MM.1S (cell line): ENCODE measurements around the gene SLCO3A1.
A peak's percentile ranks its signal among the peaks of the same experiment; 100 is the strongest.

Experiments
- DNase-seq: peaks from one replicate; pipeline ENCODE4 v3.0.0-alpha.2; 2015
- H2AFZ ChIP-seq: fragments of 300-600 bp; sonication (generic); 2 replicates; pipeline ENCODE4 v1.6.0; 2016; ENCODE audit warnings: antibody characterized with exemption, low read length
- H3F3A ChIP-seq: fragments of 300-600 bp; sonication (generic); 2 replicates; pipeline ENCODE4 v1.6.1; 2016; ENCODE audit warnings: mild to moderate bottlenecking, antibody characterized with exemption, low read length, moderate library complexity, mixed read lengths; ENCODE audit not compliant: insufficient read depth
- H3K27ac ChIP-seq: fragments of 300-600 bp; sonication (generic); 2 replicates; pipeline ENCODE4 v1.5.1; 2016; ENCODE audit warnings: mild to moderate bottlenecking, low read length
- H3K27me3 ChIP-seq: fragments of 300-600 bp; sonication (generic); replicated peaks from 2 replicates; pipeline ENCODE4 v1.6.0; 2016; ENCODE audit warnings: low read length; ENCODE audit not compliant: insufficient read depth
- H3K36me3 ChIP-seq: fragments of 300-600 bp; sonication (generic); replicated peaks from 2 replicates; pipeline ENCODE4 v1.6.1; 2016; ENCODE audit warnings: mild to moderate bottlenecking, low read length, mixed read lengths; ENCODE audit not compliant: insufficient read depth
- H3K4me1 ChIP-seq: fragments of 300-600 bp; sonication (generic); 2 replicates; pipeline ENCODE4 v1.6.1; 2016; ENCODE audit warnings: low read length, mixed read lengths
- H3K4me2 ChIP-seq: fragments of 300-600 bp; sonication (generic); 2 replicates; pipeline ENCODE4 v1.6.0; 2016; ENCODE audit warnings: low read depth, low read length
- H3K4me3 ChIP-seq: fragments of 300-600 bp; sonication (generic); 2 replicates; pipeline ENCODE4 v1.5.1; 2016; ENCODE audit warnings: low read length, mixed read lengths
- H3K79me2 ChIP-seq: fragments of 300-600 bp; sonication (generic); 2 replicates; pipeline ENCODE4 v1.6.1; 2016; ENCODE audit warnings: mixed run types, low read length, mixed read lengths
- H3K9ac ChIP-seq: fragments of 300-600 bp; sonication (generic); 2 replicates; pipeline ENCODE4 v1.6.1; 2016; ENCODE audit warnings: low read length, mixed read lengths
- H3K9me2 ChIP-seq: fragments of 300-600 bp; sonication (generic); replicated peaks from 2 replicates; pipeline ENCODE4 v1.6.1; 2016; ENCODE audit warnings: mild to moderate bottlenecking, low read length, mixed read lengths; ENCODE audit not compliant: insufficient read depth
- H3K9me3 ChIP-seq: fragments of 300-600 bp; sonication (generic); replicated peaks from 2 replicates; pipeline ENCODE4 v1.6.1; 2016; ENCODE audit warnings: mild to moderate bottlenecking, low read length, mixed read lengths; ENCODE audit not compliant: insufficient read depth
- H4K20me1 ChIP-seq: fragments of 300-600 bp; sonication (generic); 2 replicates; pipeline ENCODE4 v1.6.1; 2016; ENCODE audit warnings: mild to moderate bottlenecking, low read length, moderate library complexity, mixed read lengths; ENCODE audit not compliant: insufficient read depth
- EZH2 ChIP-seq: fragments of 300-600 bp; sonication (generic); optimal IDR thresholded peaks from 2 replicates; pipeline ENCODE3; 2017; ENCODE audit warnings: low read depth, mild to moderate bottlenecking, antibody characterized with exemption, low read length, mixed read lengths
- EZH2phosphoT487 ChIP-seq: fragments of 300-600 bp; sonication (generic); IDR thresholded peaks from 2 replicates; pipeline ENCODE4 v1.6.1; 2018; ENCODE audit warnings: antibody characterized with exemption, low read length
- TF ChIP-seq, protein P1 (sequence below): fragments of 300-600 bp; sonication (generic); IDR thresholded peaks from 2 replicates; pipeline ENCODE4 v1.5.1; 2016; ENCODE audit warnings: antibody characterized with exemption, low read length, mixed read lengths

The SLCO3A1 gene

DNA sequence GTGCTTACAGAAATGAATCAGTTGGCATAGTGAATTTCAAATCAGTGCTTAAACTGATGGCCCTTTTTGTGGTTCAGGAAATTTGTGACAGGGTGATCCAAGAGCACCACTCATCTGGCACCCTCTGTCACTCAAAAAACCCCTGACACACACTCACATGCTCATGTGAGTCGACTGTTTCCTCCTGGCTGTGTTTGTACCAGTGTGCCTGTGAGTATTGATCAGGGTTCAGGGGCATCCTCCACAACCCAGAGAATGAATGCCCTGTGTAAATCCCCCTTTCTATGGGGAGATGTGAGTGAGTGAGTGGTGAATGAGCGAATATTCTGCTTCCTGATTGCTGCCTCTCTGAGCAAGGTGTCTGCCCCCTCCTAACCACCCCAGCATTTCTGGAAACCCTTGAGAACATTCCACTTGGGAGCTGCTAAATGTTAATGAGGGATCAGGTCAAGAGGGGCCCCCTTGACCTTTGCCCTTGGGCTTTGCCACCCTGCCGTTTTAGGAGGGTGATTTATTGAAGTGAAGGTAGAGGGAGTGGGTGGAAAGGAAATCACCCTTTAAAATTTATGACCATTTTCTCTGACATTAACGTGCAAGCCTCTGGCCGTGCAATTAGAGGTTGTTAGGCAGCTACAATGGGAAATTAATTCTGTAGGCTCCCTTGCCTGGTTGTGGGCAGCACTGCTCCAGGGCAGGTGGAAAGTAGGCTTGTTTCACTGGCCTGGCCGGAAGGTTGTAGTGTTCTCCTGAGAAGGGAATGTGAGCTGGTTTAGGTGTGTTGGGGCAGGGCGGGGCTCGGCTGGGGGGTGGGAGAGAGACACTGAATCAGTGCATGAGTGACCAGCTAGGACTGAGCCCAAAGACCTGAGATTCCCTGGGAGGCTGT, 87.2 kb downstream of the SLCO3A1 start:
- no peak overlapping the region for H3K4me3 ChIP-seq
- H2AFZ ChIP-seq: no peak overlapping the region
- no peaks in the 10 kb centered on the region for H4K20me1 ChIP-seq
- no peaks in the 10 kb centered on the region for H3K27me3 ChIP-seq
- DNase-seq: no peak
- no peaks in the 10 kb centered on the region for H3F3A ChIP-seq
- peaks cover 33% of the 10 kb centered on the region for H3K79me2 ChIP-seq
- H3K4me1 ChIP-seq: peaks cover 21% of the 10 kb centered on the region
- H3K9me3 ChIP-seq: no peaks in the 10 kb centered on the region
- H3K9me2 ChIP-seq: no peaks in the 10 kb centered on the region
- no peak overlapping the region for H3K27ac ChIP-seq
- H3K4me2 ChIP-seq: no peak overlapping the region
- H3K36me3 ChIP-seq: no peaks in the 10 kb centered on the region
- no peak overlapping the region for H3K9ac ChIP-seq
- no peak for TF ChIP-seq EZH2phosphoT487
- TF ChIP-seq, protein P1, sequence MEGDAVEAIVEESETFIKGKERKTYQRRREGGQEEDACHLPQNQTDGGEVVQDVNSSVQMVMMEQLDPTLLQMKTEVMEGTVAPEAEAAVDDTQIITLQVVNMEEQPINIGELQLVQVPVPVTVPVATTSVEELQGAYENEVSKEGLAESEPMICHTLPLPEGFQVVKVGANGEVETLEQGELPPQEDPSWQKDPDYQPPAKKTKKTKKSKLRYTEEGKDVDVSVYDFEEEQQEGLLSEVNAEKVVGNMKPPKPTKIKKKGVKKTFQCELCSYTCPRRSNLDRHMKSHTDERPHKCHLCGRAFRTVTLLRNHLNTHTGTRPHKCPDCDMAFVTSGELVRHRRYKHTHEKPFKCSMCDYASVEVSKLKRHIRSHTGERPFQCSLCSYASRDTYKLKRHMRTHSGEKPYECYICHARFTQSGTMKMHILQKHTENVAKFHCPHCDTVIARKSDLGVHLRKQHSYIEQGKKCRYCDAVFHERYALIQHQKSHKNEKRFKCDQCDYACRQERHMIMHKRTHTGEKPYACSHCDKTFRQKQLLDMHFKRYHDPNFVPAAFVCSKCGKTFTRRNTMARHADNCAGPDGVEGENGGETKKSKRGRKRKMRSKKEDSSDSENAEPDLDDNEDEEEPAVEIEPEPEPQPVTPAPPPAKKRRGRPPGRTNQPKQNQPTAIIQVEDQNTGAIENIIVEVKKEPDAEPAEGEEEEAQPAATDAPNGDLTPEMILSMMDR: no peak
- TF ChIP-seq EZH2: no peak

DNA sequence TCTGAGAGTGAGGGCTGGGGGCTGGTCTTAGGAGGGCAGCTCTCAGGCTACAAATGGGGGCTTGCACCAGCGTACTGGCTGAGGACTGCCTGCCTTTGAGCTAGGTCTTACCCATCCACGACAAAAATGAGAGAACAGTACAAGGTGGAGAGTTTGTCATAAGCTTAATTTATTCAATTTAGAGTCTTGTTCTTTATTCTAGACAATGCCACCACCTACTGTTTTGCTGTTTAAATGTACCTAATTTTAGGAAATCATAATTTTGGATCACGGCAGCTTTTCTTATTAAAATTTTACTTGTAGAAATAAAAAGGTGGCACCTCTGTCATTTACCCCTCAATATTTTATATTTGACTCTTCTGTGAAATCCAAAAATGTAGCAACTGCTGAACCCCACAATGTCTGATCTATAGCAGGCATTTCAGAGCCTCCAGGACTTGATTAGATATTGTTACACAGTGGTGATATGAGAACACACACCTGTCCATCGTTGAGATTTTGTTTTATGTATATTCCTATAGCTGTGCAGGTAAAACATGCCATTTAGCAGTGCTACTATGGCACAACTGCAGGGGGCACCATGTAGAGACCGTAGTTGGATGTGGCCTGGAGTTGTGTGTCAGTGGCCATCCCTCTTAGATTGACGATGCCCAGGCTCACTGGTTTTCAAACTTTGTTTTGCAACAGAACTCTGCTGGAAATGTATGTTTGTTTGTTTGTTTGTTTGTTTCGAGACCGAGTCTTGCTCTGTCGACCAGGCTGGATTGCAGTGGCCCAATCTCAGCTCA, 88.6 kb downstream of the SLCO3A1 start:
- TF ChIP-seq EZH2phosphoT487: no peak
- TF ChIP-seq, protein P1: 0 out of 2 replicates have a peak, but pooled peaks have one; percentile 6
- Histone ChIP-seq H4K20me1 (no peaks in the 10 kb centered on the region), H3K36me3 (no peaks in the 10 kb centered on the region), H3K4me3 (peak overlapping the region; percentile 31; the same call in 1 of the 2 replicates), H3K9me3 (no peaks in the 10 kb centered on the region), H3K4me1 (peaks cover 17% of the 10 kb centered on the region), H3K4me2 (peak overlapping the region; percentile 78), H2AFZ (no peak overlapping the region), H3K9ac (no peak overlapping the region; the same call in 1 of the 2 replicates), H3K9me2 (no peaks in the 10 kb centered on the region), H3F3A (no peaks in the 10 kb centered on the region), H3K79me2 (peaks cover 31% of the 10 kb centered on the region), H3K27me3 (no peaks in the 10 kb centered on the region), H3K27ac (peak overlapping the region; percentile 39; the same call in 1 of the 2 replicates)
- DNase-seq: no peak

DNA sequence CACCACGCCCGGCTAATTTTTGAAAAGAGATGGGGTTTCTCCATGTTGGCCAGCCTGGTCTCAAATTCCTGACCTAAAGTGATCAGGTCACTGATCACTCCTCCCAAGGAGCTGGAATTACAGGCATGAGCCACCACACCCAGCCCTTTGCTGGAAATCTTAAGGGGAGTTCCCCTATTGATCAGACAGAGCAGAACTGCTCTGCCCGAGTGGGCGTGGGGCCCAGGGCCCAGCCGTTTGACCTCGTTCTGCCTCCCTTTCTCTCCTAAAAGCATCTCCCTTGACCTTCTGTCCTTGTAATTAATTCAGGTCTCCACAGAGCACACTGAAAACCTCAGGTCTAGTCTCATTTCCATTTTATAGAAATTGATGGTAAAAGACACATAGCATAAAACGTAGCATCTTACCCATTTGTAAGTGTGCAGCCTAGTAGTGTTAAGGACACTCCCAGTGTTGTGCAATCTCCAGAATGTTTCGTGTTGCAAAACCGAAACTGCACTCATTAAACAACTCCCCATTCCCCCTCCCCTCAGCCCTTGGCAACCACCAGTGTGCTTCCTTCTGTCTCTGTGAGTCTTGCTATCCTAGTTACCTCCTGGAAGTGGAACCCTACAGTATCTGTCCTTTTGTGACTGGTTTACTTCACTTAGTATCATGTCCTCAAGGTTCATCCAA, 89.3 kb downstream of the SLCO3A1 start:
- Histone ChIP-seq H3K4me1 (peaks cover 17% of the 10 kb centered on the region), H3K36me3 (no peaks in the 10 kb centered on the region), H3K9me3 (no peaks in the 10 kb centered on the region), H3K9ac (no peak overlapping the region; the same call in 1 of the 2 replicates), H3K4me3 (peak overlapping the region; percentile 31), H4K20me1 (no peaks in the 10 kb centered on the region), H3K79me2 (peaks cover 31% of the 10 kb centered on the region), H3K9me2 (no peaks in the 10 kb centered on the region), H3K27me3 (no peaks in the 10 kb centered on the region), H3K27ac (peak overlapping the region; percentile 39; the same call in 1 of the 2 replicates), H3F3A (no peaks in the 10 kb centered on the region), H3K4me2 (peak overlapping the region; percentile 78), H2AFZ (no peak overlapping the region)
- peak; percentile 81 for DNase-seq
- TF ChIP-seq, protein P1: no peak
